HG03432 (cell line): ENCODE measurements around the gene EVPL.

Experiments used
- ATAC-seq: cut with Tn5 transposase; IDR thresholded peaks from one replicate; pipeline ENCODE4 v1.9.1; 2021; ENCODE audit warnings: mild to moderate bottlenecking, moderate library complexity; ENCODE audit not compliant: unreplicated experiment

EVPL gene

GRCh38 chr17:76018801-76019200 is 8.3 kb downstream of the EVPL start:
- ATAC-seq: no peak

GRCh38 chr17:76018340-76018680 is 8.8 kb downstream of the EVPL start:
- no peak for ATAC-seq

DNA sequence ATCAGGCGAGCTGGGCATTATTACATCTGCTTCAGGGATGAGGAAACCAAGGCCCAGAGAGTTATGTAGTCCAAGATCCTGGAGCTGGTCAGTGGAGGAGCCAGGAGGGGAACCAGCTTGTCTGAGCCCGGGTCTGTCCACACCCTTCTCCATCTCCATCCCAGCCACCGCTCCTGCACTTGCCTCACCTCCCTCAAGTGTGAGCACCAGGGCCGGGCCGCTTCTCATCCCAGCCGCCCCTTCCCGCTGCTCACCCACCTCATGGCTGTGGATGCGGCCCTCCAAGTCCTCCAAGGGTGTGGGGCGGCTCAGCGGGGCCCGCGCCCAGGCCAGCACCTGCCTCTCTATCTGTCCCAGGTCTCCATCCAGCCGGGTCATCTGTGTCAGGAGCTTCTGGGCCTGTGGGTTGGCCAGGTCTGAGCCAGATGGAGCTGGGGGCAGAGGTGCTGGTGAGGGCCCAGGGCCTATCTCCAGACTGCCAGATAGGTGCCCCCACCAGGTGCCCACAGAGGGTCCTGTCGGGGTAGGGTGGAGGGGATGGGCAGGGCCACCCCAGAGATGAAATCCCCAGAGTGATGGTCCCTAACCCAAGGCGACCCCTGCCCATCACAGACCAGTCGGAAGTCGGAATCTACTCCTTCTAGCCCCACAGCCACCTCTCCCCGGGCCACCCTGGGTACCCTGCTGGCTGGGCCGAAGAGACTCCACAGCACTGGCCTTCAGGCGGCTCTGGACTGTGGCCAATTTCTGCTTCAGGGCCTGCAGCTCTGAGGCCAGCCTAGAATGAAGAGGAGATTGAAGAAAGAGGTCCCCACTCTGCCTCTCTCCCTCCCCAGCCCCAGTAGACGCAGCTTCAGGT is 9.4 kb downstream of the EVPL start:
- ATAC-seq: no peak

- ATAC-seq: no peak
Measured at GRCh38 chr17:76014925-76015261, 12.2 kb downstream of the EVPL start.

DNA sequence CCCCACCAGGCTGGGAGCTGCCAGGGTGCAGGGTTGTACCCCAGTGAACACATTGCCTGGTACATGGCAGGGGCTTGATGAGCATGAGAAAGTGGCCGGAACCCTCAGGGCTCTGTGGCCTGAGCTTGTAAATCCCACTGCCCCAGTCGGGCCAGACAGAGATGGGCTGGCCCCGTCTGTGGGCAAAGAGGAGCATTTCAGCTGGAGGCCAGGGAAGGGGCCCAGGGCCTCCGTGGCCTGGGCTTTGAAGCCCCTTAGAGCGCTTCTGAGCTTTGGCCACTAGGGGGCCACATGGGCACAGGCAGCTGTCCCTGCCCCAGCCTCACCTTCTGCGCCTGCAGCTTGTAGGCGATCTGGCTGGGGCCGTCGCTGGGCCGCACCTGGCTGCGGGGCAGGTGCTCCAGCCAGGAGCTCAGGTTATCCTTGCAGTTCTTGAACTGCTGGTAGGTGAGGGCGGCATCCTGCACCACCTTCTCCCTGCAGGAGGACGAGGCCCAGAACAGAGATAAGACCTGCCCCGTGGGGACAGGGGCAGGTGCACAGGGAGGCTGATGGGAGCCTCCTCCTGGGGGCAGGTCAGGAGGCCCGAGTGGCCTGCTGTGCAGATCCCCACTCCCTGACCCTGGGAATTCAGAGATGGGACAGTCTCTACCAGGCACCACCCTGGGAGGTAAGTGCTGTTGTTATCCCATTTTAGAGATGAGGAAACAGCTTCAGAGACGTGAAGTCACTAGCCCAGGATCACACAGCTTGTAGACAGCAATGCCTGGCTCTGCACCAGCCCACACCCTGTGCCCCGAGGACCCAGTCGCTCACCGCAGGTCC is 12.8 kb downstream of the EVPL start:
- no peak for ATAC-seq

GRCh38 chr17:76013377-76013932 is 13.7 kb downstream of the EVPL start:
- no peak for ATAC-seq

DNA sequence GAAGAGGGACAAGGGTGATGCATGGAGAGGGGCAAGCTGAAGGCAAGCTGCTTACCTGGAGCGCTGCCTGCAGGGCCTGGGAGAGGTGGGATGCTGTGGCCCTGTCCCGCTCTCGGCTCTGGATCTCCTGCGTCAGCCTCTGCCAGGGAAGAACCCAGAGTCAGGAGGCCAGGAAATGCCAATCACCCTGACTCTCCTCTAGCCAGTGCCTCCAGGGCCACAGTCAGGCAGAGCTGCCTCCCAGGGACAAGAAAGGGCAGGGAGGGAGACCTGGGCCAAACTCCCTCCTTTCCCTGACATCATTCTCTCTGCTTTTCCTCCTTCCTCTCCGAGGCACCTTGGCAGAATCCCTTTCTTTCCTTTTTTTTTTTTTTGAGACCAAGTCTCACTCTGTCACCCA is 15.2 kb downstream of the EVPL start:
- no peak for ATAC-seq

DNA sequence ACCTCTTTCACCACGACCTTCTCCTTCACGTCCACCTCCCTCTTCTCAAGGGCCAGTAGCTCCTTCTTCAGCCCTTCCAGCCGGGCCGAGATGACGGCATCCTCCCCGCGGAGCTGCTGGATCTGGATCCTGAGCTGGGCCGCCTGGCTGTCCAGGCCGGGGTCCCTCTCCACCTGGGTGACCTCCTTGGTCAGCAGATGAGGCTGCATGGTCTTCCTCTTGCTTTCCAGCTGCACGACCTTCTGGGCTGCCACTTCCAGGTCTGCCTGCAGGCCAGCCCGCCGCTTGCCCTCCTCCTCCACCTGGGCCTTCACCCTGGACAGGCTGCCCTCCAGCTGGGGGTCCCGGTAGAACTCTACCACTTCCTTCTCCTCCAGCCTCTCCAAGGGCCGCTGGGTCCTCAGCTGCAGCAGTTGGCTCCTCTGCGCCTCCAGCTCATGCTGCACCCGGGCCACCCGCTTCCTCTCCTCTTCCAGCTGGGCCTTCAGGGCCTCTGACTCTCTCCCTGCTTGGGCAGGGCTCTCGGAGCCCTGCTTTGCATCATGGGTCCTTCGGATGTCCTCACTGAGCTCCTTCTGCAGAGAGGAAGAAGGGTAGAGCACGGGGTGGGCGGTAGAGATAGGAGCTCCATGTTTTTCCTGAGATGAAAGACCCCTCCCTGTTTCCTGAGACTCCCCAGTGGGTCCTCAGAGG is 17.0 kb downstream of the EVPL start:
- ATAC-seq: no peak

- ATAC-seq: no peak
Measured at GRCh38 chr17:76009447-76009846, 17.7 kb downstream of the EVPL start.

DNA sequence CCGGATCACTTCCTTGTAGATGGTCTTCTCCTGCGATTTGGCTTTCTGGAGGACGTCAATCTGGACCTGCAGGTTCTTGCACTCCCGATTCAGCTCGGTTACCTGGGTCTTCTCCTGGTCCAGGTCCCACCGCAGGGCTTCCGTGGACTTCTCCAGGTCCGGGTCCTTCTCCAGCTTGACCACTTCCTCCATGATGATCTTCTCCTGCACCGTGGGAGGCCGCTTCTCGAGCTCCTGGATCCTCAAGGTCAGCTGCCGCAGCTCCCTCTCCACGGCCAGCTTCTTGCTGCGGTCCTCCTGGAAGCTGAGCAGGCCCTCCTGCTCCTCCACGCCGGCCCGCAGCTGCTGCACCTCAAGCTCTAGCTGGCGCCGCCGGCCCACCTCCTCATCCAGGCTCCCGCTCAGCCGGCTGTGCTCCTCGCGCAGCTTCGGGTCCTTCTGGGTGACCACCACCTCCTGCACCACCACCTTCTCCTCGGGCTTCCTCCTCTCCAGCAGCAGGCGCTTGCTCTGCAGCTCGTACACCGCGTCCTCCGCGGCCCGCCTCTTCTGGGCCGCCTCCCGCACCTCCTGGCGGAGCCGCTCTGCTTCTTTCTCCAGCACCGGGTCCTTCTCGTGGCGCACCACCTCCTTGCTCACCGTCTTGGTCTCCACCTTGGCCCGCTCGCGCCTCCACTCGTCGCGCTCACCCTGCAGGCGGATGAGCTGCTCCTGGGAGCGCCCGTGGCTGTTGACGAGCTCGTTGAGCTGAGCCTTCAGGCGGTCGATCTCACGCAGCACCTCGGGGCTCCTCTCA is 18.3 kb downstream of the EVPL start:
- ATAC-seq: no peak

- no peak for ATAC-seq
Measured at GRCh38 chr17:76008208-76008607, 18.9 kb downstream of the EVPL start.

DNA sequence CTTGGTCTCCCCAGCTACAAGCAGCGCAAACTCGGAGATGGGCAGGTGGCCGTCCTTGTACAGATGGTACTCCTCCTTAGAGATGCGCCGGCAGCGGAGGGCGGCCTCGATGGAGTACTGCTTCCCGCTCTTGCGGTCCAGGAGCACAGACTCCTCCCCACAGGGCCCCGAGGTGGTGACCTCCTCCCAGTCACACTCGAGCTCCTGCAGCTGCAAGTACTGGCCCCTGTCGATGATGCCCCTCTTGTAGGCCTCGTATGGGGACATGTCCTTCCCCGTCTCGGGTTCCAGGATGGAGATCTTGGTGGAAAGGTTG is 19.3 kb downstream of the EVPL start:
- ATAC-seq: no peak

DNA sequence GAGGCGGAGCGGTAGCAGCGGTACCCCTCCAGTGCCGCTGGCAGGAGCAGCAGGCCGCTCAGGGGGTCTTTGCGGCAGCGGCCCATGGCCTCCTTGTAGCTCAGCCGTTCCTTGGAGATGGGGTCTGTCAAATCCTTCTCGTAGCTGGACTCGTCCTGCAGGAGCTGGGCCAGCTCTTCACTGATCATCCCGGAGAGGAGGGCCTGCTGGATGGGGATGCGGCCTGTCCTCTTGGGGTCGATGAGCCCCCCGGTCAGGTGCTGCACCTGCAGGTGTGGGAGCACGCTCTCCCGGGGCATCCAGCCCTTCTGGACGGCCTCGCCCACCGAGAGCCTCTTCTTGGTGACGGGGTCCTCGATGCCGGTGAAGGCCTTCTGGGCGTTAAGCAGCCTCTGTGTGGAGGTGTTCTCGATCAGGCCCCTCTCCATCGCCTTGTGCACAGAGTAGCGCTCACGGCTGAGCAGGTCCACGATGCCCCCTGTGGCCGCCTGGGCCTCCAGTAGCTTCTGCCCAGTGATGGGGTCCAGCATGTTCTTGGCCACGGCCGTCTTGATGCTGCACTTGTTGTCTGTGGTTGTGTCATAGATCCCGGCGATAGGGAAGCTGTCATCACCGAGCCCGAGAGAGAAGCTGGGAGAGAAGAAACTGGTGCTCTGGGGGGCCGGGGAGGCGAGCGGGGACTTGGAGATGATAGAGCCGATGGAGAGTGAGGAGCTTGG is 19.8 kb downstream of the EVPL start:
- no peak for ATAC-seq

DNA sequence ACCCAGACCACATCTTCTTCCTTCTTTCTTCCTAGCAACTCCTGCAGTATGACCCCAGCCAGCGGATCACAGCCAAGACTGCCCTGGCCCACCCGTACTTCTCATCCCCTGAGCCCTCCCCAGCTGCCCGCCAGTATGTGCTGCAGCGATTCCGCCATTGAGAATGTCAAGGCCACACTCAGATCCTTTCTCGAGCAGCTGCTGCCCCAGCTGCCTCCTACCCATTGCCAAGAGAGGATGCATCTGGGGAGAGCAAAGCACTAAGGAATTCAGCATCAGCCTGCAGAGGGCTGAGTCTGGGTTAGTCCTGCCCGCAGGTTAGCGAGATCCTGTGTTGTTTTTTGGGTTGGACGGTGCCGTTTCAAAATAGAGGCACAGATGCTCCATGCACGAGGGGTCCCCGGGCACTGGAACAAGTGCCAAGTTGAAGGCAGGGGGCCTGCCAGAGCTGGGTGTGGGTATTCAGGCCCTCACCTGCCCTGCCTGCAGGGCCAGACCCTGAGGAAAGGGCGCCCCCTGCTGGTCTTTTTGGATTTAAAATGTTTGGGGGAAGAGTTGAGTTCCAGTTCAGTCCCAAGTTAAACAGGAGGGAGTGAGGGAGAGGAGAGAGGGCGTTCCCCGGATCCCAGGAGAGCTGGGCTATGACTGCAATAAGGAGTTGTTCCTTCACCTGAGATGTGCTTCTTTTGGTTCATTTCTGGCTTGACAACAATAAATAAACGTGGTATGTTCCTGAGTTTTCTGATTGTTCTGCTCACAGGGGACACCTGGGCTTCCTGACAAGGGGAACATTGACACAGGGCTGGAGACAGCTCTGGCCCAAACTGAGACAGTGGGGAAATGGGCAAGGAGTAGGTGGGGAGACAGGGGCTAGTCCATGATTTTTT is 21.6 kb downstream of the EVPL start:
- ATAC-seq: no peak

DNA sequence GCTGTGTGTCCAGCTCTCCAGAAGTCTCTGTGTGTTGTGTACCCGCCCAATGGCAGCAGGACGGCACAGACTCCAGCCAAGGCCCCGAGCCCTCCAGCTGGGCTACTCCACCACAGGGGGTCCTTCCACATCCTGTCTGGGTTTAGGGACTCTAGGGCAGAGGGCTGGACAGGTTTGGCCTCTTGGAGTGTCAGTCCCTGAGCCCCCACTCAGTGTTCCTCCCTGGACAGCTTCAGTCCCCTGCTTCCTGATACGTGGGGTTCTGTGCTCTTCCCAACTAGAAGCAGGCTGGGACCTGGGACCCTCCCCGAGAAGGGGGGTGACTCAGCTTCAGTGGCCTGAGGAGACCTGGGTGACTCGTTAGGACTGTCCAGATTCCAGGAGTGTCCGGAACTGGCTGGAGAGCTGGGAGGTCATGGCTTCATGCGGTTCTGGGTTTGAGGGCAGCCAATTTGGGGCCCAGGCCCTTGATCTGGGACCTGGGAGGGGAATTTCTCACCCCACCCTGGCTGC is 22.3 kb downstream of the EVPL start:
- ATAC-seq: no peak

DNA sequence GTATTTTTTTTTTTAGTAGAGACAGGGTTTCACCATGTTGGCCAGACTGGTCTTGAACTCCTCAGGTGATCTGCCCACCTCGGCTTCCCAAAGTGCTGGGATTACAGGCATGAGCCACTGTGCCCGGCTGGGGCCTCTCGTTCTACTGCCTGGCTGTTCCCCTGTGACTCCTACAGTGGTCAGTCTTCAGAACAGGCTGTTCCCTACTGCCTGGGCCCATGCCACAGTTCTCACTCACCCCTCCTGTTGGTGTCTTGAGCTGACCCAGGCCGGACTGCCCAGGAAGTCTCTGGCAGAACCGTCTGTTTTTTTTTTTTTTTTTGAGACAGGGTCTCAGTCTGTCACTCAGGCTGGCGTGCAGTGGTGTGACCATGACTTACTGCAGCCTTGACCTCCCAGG is 23.2 kb downstream of the EVPL start:
- ATAC-seq: no peak

DNA sequence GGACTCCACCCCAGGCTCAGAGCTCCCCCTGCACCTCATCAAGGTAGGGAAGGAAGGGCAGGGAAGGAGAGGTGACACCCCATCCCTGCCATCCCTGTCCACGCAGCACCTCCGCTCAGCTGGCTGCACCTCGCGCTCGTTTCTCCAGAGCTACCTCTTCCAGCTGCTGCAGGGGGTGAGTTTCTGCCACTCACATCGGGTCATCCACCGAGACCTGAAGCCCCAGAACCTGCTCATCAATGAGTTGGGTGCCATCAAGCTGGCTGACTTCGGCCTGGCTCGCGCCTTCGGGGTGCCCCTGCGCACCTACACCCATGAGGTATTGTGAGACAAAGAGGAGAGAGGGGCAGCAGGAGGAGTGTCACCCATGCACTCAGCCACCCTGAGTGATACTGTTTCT is 25.0 kb downstream of the EVPL start:
- ATAC-seq: no peak

GRCh38 chr17:76000755-76001521 is 26.2 kb downstream of the EVPL start, which contains the start of gene CDK3:
Gene CDK3, plus strand, starts transcription at chr17:76000855. Its CDS starts 571 bp downstream, at chr17:76001426.
- ATAC-seq: no peak
